Activated CD8-positive, alpha-beta memory T cell treated with anti-CD3 and anti-CD28 coated beads, Interleukin-2, amount 50 U/mL, for 24 hours (primary cell): ENCODE data around the gene ZNF740.

Experiments used
- DNase-seq: peaks from one replicate; pipeline ENCODE4 v3.0.0-alpha.2; 2020; ENCODE audit errors: extremely low read depth

ZNF740 gene

DNA sequence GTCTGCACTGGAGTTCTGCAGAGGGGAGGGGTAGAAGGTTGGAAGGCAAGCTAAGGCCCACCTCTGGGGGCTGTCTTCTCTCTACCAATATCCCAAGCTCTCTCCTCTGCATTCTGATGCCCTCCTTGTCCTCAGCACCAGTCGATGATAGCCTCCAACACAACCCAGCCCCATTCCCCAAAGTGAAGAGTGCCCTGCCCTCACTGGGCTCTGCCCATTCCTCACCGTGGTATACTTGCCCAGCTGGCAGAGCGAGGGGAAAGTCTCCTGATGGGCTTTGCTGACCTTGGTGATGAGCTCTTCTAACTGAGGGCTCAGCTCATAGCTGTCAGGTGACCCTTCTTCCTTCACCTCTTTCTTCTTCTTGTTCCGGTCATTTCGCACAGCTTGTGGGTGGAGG is 33.7 kb downstream of the ZNF740 start:
- DNase-seq = no peak

DNA sequence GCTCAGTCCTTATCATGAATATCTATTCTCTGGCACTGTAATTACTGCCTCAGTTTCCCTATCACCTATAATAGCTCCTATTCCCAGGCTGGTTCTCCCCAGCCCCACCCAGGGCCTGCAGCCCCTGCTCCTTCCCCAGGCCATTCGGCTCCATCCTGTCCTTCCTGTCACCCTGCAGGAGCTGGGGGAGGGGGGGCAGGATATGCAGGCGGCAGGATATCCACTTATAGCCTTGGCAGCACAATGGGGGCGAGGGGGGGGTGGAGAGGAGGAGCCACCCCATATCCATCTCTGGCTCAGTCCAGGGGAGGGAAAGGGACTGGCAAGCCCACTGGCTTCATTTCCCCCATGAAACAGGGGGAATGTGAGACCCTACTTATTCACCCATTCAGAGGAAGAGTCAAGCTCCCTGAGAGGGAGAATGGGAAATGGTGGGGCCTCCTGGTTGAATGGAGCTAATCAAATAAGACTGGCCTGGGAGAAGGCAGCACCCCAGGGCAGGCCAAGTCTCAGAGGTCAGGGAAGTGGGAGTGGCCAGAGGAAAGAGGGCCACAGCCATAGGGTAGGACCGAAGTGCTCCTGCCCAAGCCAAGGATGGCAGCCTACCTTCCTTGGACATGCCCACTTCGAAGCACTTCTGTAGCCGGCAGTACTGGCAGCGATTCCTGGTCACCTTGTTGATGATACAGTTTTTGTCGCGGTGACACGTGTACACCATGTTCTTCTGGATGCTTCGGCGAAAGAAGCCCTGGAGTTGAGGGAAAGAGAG is 34.3 kb downstream of the ZNF740 start:
- no peak for DNase-seq

DNA sequence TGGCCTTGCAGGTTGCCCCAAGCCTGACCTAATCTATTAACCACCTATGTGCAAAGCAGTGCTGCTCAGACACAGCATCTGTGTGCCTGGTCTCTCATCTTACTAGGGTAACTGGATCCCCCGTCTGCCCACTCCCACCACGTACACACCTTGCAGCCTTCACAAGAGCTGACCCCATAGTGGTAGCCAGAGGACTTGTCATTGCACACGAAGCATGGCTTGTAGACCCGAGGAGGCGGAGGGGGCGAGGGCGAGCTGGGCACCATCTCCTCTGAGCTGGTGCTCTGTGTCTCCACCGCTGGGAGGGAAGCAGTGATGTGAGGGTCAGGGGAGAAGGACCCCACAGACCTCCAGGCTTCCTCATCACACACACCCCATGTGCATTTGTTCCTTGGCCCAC is 35.0 kb downstream of the ZNF740 start:
- no peak for DNase-seq

DNA sequence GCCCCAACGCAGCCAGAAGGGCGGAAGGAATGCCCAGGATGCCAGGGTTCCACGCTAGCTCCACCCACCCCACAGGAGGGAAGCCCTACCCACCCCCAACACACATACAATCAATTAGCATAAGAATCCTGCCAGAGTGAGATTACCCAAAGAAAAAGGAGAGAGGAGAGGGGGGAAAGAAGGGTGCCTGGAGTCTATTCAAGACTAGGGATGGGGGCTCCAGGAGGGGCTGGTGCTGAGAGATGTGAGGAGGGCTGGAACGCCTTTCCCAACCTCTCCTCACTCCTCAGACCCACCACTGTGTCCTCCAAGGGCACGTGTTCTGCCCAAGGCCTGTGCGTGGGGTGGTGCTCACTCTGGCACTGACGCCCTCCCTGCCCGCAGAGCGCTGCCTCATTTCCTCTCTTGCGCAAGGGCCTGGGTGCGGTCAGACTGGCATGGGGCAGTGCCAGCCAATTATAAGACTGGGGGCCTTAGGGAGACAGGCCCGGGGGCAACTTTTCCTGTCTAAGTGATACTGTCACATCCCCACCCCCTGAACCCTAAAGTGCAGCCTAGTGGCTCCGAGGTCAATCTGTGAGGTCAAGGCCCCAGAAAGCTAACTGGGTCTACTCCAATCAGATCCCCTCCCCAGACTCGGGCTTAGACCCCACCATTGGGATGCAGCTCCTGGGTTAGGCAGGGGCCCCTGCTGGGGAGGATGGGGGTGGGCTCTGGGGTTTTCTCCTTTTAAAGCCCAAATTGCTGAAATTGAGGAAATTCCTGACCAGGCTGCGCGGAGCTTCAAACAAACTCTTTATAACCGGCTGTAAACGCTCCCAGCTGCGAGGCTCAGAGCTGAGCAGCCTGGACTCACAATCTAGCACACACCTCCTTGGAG is 36.8 kb downstream of the ZNF740 start:
- DNase-seq = no peak

DNA sequence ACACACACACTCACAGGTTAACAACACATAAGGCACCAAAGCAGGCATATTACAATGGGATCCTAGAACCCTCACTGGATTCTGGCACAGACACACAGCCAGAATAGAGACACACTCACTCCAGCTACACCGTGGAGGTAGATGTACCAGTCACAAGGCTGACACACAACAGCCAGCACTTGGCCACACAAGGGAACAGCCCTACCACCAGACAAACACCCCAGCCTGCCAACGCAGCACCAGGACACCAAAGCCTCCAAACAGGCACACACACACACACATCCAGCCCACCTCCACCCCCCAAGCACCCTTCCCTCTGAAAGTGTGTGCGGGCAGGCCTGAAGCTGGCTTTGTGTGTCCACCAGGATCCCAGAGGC is 37.4 kb downstream of the ZNF740 start:
- no peak for DNase-seq

DNA sequence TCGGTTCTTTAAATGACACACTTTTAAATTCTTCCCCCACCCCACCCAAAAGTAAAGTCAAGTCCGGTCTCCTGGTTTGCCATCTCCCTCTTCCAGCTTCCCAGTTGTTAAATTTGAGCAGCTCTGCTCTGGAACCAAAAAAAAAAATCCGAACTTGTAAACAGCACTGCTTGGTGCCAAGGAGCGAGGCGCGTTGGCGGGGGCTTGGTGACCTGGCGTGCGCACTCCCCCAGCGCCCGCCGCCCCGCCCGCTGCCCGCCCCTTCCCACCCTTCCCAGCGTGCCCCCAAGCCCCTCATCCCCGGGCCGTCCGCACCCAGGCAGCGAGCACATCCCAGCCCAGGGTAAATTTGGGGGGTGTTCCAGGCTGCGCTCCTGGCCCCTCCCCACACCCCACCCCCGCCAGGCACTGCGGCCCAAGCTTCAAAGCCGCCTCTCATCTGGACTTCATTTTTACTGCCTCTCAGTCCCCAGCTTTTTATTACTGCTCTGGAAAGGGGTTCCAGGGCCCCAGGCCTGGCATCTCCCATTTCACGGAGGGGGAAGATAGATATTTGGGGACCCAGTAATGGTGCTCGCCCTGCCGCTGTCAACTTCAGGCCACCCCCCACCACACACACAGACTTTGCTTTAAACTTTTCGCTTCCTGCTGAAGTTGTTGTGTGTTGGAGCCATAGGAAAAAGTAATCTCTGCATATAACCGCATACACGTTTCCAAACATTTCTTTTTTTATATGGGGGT is 38.2 kb downstream of the ZNF740 start:
- DNase-seq = no peak

DNA sequence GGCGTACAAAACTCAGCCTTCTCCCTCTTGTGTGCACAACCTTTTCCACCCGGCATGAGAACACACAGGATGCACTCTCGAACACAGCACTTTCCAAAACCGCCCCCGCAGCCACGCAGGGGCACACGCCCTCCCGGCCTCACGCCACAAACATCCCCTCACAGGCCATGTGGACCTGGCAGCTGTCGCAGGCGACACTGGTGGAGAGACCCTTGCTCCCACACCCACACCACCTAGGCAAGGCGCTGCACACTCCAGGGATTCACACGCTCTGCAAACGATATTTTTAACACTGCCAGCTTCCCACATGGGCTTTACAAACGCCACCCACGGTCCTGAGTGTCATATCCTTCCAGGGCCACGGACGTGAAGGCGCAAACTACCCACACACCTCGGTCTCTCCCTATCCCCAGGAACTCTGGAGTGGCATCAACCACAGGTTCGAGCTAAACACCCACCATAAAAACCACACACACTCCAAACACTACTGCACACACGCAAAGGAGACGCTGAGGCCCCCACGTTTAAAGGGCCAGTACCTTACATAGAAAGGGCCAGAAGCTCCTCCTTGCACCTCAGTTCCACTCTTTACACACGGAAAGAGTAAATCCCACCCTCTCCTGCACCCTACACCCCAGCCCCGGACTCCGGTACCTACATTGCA is 38.9 kb downstream of the ZNF740 start:
- no peak for DNase-seq

DNA sequence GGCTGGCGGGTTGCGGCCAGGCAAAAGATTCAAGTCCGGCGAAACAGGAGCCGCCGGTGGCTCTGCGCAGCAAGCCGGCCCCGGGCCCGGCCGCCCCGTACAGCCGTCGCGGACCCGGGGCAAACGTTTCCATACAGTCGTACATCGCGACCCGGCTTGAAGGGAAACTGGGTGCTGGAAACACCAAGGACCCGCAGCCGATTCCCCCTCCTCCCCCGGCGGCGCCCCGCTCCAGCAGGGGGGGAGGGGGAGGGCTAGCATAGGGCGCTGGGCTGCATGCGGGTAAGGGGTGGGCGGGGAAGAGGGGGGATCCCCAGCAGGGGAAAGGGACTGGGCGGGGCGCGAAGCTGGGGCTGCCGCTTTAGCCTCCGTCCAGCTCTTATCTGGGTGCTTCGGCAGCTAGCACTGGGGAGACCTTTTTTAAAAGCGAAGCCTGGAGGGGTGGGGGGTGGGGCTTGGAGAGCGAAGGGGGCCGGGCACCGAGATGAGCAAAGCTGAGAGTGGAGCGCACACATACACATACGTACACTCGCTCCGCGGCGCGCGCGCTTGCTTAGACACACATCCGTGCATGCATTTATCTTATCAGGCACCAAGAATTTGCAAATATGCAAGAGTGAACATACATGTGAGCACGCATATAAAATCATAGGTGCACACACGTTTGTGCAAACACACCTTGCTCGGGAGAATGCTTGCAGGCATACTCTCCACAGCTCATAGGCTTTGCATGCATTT is 39.6 kb downstream of the ZNF740 start:
- no peak for DNase-seq

DNA sequence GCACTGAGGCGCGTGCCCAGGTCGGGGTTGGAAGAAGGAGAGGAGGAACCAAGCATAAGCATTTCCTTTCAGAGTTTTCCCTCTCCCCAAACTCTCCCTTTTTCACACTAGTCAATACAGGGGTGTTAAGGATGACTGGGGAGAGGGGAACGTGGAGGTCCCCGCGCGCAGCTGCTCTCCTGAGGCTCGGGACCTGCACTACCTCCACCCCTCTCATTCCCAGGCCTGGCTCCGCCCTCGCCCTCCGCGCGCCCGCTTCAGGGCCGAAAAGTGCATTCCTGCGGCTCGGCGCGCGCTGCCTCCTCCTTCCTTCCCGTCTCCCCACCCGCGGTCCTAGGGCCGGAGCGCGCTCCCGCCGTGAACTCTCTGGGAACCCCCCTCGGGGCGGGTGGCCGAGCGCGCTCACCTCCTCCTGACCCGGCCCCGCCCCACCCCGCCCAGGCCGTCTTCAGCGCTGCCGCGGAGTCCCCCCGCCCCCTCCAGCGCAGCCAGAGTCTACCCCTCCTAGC is 40.2 kb downstream of the ZNF740 start:
- no peak for DNase-seq

DNA sequence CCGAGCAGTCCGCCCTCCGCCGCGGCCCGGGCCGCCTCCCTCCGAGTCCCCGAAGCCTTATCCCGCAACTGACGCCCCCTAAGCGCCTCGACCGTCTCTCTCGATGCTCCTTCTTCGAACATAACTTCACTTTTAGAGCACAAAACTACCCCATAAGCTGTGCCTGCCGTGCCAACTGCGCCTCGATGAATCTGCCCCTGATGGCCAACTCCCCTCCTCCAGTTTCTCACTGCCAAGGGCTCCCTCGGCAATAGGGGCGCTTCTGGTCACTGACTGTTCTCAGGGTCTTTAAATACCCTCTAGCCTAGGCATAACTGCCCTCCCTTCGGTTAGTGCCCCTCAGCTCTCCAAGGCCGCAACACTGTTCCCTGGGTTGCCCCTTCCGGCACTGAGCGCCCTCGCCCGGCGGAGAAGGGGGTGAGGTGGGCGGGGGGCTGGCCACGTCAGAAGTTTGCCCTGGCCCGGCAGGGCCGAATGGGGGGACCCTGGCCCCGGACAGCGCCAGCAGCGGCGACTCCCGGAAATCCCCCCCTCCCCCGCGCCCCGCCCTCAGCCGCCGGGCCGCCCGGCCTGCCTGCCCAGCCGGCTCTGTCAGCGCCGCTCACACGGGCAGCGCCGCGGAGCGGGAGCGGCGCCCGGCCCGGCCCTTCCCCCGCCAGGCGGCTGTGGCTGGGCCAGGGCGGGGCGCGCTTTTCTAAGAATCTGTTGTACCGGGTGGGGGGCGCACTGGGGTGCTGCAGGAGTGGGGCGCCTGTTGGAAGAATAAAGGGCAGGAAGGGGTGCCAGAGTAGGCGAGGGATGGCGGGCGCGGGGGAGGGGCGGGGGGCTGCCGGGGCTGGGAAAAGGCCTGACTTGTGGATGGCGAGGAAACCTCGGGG is 40.9 kb downstream of the ZNF740 start:
- DNase-seq = no peak

DNA sequence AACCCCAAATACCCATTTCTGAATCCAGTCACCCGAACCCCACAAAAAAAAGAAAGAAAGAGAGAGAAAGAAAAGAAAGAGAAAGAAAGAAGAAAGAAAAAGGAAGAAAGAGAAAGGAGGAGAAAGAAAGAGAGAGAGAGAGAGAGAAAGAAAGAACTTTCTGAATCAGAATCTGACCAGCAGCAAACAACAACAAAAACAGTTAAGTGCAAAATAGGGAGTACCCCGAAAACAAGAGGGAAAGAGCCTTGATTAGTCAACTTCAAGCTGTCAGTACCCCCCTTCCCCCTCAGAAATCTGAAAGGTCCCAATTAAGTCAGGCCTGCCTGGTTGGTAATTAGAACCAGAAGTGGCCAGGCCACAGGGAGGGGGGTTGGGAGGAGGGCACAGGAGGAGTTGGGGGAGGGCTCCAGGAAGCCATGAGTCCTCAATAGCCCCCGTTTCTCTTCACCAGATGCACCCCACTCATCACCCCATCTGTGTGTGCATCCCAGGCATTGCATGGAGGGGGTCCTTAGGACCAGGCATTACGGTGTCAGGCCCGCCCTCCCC is 41.7 kb downstream of the ZNF740 start:
- DNase-seq = no peak

DNA sequence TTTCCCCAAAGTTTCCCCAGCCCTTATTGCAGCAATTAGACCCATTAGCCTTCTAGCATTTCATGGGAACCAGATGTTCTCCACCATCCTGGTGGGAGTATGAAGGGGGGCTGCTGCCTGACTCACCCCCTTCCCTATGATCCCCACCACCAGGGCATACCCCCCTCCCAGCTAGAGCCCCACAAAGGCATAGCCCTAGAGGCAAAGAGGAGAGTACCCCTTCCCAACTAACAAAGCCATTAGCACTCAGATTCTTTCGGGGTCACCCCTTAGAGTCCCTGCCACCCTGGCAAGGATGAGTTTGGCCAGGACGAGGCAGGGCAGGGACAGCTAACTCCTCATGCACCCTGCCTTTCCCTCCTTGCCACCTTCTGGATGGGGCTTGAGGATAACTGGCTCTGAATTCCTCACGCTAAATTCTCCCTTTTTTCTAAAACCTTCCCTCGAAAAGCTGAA is 42.3 kb downstream of the ZNF740 start:
- DNase-seq = no peak

DNA sequence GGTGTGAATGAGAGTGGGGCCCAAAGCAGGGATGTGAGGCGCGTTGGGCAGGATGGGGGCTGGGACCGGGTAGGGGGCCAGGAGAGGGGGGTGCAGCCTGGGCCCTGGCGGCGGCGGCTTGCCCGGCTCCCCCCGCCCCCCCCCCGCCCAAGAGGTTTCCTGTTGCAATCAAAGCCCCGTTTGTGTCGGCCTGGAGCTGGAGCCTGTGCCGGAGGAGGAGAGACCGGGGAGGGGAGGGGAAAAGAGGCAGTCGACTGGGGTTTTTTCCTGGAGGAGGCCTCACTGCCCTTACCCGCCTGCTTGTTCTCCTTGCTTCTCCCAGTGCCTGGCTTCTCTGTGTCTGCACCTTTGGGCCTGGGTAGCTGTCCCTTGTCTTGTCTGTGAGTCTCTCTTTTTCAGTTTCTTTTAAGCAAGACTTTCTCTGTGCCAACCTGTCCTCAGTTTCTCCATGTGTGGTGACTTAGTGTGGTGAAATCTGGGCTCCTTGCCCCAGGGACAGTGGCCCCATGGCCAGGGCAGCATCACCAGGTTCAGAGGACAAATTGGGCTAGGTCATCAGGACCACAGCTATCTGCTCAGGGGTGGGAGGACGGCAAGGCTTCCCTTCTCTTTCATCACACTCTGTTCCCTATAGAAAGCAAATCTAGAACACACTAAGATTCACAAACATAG is 43.0 kb downstream of the ZNF740 start:
- DNase-seq = no peak

DNA sequence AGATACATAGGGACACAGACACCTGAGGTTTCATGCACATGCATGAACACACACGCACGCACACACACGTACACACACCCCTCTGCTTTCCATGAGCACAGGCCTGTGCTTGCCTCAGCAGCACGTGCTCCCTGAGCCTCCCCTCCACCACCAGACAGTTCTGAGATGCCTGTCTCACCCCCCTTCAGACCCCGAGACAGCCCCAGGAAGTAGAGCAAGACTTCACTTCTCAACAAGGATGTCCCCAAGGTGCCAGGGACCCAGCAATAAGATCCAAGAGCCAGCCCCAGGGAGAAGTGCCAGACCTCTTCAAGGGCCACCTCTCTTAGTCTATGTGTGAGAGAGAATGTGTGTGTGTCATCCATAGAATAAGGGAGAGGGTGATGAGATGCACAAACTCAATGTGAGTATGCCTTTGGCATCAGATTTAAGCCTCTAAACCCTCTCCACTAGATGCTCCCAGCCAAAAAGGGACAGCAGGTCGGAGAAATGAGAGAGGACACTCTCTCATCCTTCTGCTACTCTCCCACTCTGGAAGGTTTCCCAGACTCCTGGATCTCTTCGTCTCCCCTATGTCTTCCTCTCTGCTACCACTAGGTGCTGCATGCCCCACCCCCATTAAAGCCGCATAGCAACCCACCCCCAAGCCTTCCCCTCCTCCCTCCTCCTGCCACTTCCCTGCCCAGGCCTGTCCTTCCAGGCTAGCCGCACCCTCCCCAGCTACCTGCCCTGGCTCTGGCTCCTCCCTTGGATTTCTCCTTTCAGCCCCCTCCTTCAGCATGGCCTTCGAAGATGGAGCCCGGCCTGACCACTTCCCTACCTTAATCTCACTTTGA is 43.8 kb downstream of the ZNF740 start:
- no peak for DNase-seq

DNA sequence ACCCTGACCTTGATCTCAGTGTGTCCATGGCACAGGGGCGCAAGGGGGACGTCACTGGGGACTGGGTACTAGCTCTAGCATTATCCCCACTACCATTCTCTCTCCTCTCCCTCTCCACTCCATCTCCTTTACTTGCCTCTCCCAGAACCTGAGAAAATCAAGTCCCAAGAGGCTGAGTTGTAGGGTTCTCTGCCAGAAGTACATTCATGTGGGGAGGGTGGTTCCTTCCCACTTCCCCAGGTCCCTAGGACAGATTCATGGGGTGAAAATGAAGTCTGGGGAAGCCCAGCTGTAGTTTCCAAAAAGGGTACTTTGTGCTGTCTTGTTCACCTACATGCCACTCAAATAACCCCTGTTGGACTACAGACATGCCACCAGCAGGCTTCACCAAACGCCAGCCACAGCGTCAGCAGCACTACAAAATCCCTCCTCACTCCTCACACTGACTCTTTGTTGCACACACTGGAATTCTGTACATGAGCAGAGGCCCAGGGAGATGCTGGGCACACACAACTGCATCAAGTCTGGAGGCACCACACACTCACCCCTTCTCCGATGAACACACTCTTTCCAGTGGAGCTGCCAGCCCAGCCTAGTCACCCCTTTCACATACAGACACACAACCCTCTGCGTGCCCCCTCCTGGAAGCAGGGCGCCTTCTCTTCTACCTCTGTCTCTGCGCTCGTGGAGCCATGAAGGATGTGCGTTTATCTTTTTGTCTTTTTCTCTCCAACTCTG is 44.5 kb downstream of the ZNF740 start:
- DNase-seq = no peak

DNA sequence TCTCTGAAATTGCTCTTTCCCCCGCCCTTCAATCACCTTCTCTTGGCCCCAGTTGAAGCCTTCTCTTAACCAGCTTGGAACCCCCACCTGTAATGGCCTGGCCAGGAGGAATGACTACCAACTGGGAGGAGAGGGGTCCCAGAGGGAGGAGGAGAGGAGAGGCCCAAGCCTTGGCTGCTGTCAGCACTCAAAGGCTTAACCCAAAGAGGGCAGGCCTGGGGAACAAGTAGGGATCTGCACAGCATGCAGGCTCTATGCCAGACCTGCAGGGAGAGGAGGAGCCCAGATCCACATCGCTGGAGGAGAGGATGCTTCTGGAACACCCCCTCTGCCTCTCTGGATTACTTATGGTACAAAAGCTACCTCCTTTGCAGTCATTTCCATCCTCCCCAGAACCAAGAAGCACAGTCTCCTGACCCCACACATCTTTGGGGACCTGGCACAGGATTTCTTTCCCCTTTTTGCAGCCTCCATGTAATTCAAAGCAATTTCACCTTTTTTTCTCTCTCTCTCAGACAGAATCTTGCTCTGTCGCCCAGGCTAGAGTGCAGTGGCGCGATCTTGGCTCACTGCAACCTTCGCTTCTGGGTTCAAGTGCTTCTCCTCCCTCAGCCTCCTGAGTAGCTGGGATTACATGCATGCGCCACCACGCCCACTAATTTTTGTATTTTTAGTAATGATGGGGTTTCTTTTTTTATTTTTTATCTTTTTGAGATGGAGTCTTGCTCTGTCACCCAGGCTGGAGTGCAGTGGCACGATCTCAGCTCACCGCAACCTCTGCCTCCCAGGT is 45.3 kb downstream of the ZNF740 start:
- no peak for DNase-seq

DNA sequence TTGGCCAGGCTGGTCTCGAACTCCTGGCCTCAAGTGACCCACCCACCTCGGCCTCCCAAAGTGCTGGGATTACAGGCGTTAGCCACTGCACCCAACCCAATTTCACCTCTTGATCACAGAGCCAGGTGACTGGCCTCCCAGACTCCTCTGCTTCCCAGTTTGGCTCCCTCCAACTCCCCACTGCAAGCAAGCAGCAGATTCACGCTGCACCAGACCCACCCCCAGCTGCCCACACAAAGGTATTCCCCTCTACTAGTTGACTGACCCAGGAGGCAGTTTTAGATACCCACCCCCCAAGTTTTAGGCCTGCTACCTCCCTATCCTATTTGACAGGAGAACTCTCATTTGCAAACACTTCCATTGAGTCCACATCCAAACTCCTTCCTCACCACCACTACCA is 46.3 kb downstream of the ZNF740 start:
- no peak for DNase-seq
